NCI-H446 treated with DMSO at 0.1 percent for 48 hours (cell line): ENCODE measurements around the gene FOXL3.
"Not testable (repeated sequence)": the region's sequence is repeated elsewhere in the genome, so short reads cannot be mapped to it uniquely, and the experiment has no call there.

Source experiments
- DNase-seq: peaks from one replicate; lab custom pipeline; 2025; lab: John Stamatoyannopoulos, UW

The FOXL3 gene

GRCh38 chr7:255038-255435 lies 34.9 kb upstream of the FOXL3 start:
- DNase-seq = no peak

GRCh38 chr7:255721-256361 lies 34.1 kb upstream of the FOXL3 start:
- no peak for DNase-seq

- DNase-seq = no peak
Observed at GRCh38 chr7:256461-256940, 33.5 kb upstream of the FOXL3 start.

GRCh38 chr7:256981-257646 lies 32.9 kb upstream of the FOXL3 start:
- no peak for DNase-seq

- DNase-seq = no peak
Observed at GRCh38 chr7:257647-257992, 32.4 kb upstream of the FOXL3 start.

GRCh38 chr7:258476-259190 lies 31.3 kb upstream of the FOXL3 start:
- DNase-seq = no peak

- no peak for DNase-seq
Observed at GRCh38 chr7:259191-259505, 30.8 kb upstream of the FOXL3 start.

GRCh38 chr7:259751-260405 lies 30.1 kb upstream of the FOXL3 start:
- no peak for DNase-seq

- DNase-seq = no peak
Observed at GRCh38 chr7:260441-261281, 29.3 kb upstream of the FOXL3 start.

- no peak for DNase-seq
Observed at GRCh38 chr7:261341-262250, 28.4 kb upstream of the FOXL3 start.

GRCh38 chr7:262251-262572 lies 27.8 kb upstream of the FOXL3 start:
- DNase-seq = no peak

- not testable (repeated sequence) for DNase-seq
Observed at GRCh38 chr7:262631-263311, 27.2 kb upstream of the FOXL3 start.

- DNase-seq = not testable (repeated sequence)
Observed at GRCh38 chr7:263483-264351, 26.3 kb upstream of the FOXL3 start.

- DNase-seq = no peak
Observed at GRCh38 chr7:264541-265191, 25.3 kb upstream of the FOXL3 start.

GRCh38 chr7:265192-265997 lies 24.6 kb upstream of the FOXL3 start:
- no peak for DNase-seq

GRCh38 chr7:265998-266850 lies 23.7 kb upstream of the FOXL3 start:
- DNase-seq = no peak
